Measurements from ENCODE around the gene LRRC4B. TPM values are rescaled to one million over a fixed set of nuclear protein-coding genes. Genes with fewer than 3 reads are reported as not detected.
"Not testable (repeated sequence)": the region's sequence is repeated elsewhere in the genome, so short reads cannot be mapped to it uniquely, and the experiment has no call there.

Gene LRRC4B
- 35.9 TPM for total RNA-seq (ENCODE audit: insufficient read depth, low replicate concordance)

- DNase-seq (ENCODE audit: low spot score), result peak; percentile 25
Observed at GRCh38 chr19:50567882-50568727, at the start of gene LRRC4B. Gene LRRC4B (minus strand): TSS chr19:50568435. CDS start chr19:50548838, 19,597 bp downstream.

GRCh38 chr19:50612504-50613404, 44.5 kb upstream of the LRRC4B start:
- DNase-seq (ENCODE audit: low spot score), result not testable (repeated sequence)

GRCh38 chr19:50607874-50608785, 39.9 kb upstream of the LRRC4B start:
- DNase-seq (ENCODE audit: low spot score), result peak; percentile 52

GRCh38 chr19:50607388-50607787, 39.2 kb upstream of the LRRC4B start:
- DNase-seq (ENCODE audit: low spot score), result no peak

GRCh38 chr19:50606059-50606836, 38.0 kb upstream of the LRRC4B start:
- not testable (repeated sequence) for DNase-seq (ENCODE audit: low spot score)

GRCh38 chr19:50604264-50605073, 36.2 kb upstream of the LRRC4B start:
- DNase-seq (ENCODE audit: low spot score), result not testable (repeated sequence)

- no peak for DNase-seq (ENCODE audit: low spot score)
Observed at GRCh38 chr19:50602935-50603334, 34.7 kb upstream of the LRRC4B start.

GRCh38 chr19:50602496-50602895, 34.3 kb upstream of the LRRC4B start:
- no peak for DNase-seq (ENCODE audit: low spot score)

- no peak for DNase-seq (ENCODE audit: low spot score)
Observed at GRCh38 chr19:50602089-50602422, 33.8 kb upstream of the LRRC4B start.

- DNase-seq (ENCODE audit: low spot score), result no peak
Observed at GRCh38 chr19:50601407-50602088, 33.3 kb upstream of the LRRC4B start.

- no peak for DNase-seq (ENCODE audit: low spot score)
Observed at GRCh38 chr19:50599427-50599826, 31.2 kb upstream of the LRRC4B start.

GRCh38 chr19:50590191-50590590, 22.0 kb upstream of the LRRC4B start:
- no peak for DNase-seq (ENCODE audit: low spot score)

GRCh38 chr19:50581795-50582660, 13.8 kb upstream of the LRRC4B start:
- DNase-seq (ENCODE audit: low spot score), result not testable (repeated sequence)

- DNase-seq (ENCODE audit: low spot score), result no peak
Observed at GRCh38 chr19:50580970-50581634, 12.9 kb upstream of the LRRC4B start.

- no peak for DNase-seq (ENCODE audit: low spot score)
Observed at GRCh38 chr19:50580240-50580639, 12.0 kb upstream of the LRRC4B start.

GRCh38 chr19:50576769-50577168, 8.5 kb upstream of the LRRC4B start:
- not testable (repeated sequence) for DNase-seq (ENCODE audit: low spot score)

- DNase-seq (ENCODE audit: low spot score), result no peak
Observed at GRCh38 chr19:50573741-50574461, 5.7 kb upstream of the LRRC4B start.

All from umbilical cord (tissue), 2 donors.